BLaER1 treated with 17β-estradiol and CSF1 and Interleukin-3, amounts not matched to agents 10 nM and 100 nM (cell line): ENCODE data around the gene FBN3.

Experiments used
- H3K27ac ChIP-seq, 11 experiments: shearing (Covaris generic); formaldehyde crosslinking; 2 replicates each; pipeline ENCODE4 v1.8.1; 2022
- H3K27me3 ChIP-seq, 11 experiments: shearing (Covaris generic); formaldehyde crosslinking; 2 replicates each; pipeline ENCODE4 v1.8.1; 2022
- H3K36me3 ChIP-seq, 11 experiments: shearing (Covaris generic); formaldehyde crosslinking; 2 replicates each; pipeline ENCODE4 v1.8.1; 2022
- H3K4me1 ChIP-seq, 10 experiments: shearing (Covaris generic); formaldehyde crosslinking; 2 replicates each; pipeline ENCODE4 v1.8.1; 2022
- H3K4me2 ChIP-seq, 11 experiments: shearing (Covaris generic); formaldehyde crosslinking; 2 replicates each; pipeline ENCODE4 v1.8.1; 2022
- H3K4me3 ChIP-seq, 10 experiments: shearing (Covaris generic); formaldehyde crosslinking; 2 replicates each; pipeline ENCODE4 v1.8.1; 2022
- H3K9ac ChIP-seq, 11 experiments: shearing (Covaris generic); formaldehyde crosslinking; 2 replicates each; pipeline ENCODE4 v1.8.1; 2022
- H3K9me3 ChIP-seq, 11 experiments: shearing (Covaris generic); formaldehyde crosslinking; replicated peaks in 1 of 11; 2 replicates each; pipeline ENCODE4 v1.8.1; 2022
- H4K20me1 ChIP-seq, 11 experiments: shearing (Covaris generic); formaldehyde crosslinking; 2 replicates each; pipeline ENCODE4 v1.8.1; 2022
- Cebpa-rat ChIP-seq, 11 experiments: shearing (Covaris generic); IDR thresholded peaks; 2 replicates each; pipeline ENCODE4 v1.8.1; 2022

FBN3 gene

DNA sequence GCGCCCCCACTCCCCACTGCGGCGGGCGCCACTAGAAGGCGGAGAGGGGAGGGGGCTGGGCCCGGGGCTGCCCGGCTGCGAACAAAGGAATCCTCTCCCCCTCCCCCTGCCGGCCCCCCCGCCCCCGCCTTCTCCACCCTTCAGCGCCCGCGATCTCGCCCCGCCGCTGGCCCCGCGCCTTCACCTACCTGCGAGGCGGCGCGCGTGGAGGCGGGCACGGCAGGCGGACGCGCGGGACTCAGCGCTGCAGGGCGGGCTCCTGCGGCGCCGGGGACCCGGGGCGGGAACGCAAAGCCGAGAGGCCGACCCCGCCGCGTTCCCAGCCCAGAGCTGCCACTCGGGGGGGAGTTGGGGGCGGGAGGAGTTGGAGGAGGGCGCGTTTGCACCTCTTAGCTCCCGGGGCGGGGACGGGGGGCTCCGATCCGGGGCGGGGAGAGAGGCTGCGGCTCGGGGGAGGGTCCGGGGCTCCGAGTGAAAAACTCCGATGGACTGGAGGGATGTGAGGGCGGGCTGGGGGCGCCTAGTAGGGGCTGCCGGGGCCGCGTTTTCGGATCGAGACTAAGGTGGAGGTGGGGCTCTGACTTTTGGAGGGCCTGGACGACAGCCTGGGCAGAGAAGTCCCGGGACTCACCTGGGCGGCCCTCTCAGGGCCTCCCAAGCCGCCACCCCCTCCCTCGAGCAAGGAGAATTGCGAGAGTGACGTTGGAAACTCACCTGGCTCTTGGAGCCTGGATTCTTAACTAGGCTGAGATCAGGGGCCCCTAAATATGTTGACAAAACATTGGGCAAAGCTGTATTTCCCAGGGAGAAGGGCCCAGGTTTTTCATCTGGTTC, at the start of gene FBN3:
TSS of gene FBN3 (minus strand) at position 332 of the 834 bp plus-strand sequence. CDS start 2,112 bp downstream, outside the sequence.
- H3K27me3 ChIP-seq = peaks cover 60 to 82% (median 76%) of the 10 kb centered on the region in 11 experiments
- no peaks in the 10 kb centered on the region for H3K36me3 ChIP-seq
- H3K4me2 ChIP-seq = peak within 1 kb of the TSS; percentile 60 to 78 (median 71)
- peak within 1 kb of the TSS in 8 of 10 experiments; percentile 32 to 61 (median 47); a peak in 14 of 20 replicates for H3K4me3 ChIP-seq
- H4K20me1 ChIP-seq = peaks cover 0 to 34% (median 5%) of the 10 kb centered on the region in 11 experiments; a peak in 9 of 22 replicates
- TF ChIP-seq Cebpa-rat (IDR thresholded peaks at IDR 0.05) = no peak
- H3K4me1 ChIP-seq = peaks cover 3 to 13% (median 7%) of the 10 kb centered on the region in 10 experiments
- H3K27ac ChIP-seq = no peak within 1 kb of the TSS
- H3K9ac ChIP-seq = peak within 1 kb of the TSS in 2 of 11 experiments; percentile 35 to 44; a peak in 1 of 22 replicates
- H3K9me3 ChIP-seq = no peaks in the 10 kb centered on the region

DNA sequence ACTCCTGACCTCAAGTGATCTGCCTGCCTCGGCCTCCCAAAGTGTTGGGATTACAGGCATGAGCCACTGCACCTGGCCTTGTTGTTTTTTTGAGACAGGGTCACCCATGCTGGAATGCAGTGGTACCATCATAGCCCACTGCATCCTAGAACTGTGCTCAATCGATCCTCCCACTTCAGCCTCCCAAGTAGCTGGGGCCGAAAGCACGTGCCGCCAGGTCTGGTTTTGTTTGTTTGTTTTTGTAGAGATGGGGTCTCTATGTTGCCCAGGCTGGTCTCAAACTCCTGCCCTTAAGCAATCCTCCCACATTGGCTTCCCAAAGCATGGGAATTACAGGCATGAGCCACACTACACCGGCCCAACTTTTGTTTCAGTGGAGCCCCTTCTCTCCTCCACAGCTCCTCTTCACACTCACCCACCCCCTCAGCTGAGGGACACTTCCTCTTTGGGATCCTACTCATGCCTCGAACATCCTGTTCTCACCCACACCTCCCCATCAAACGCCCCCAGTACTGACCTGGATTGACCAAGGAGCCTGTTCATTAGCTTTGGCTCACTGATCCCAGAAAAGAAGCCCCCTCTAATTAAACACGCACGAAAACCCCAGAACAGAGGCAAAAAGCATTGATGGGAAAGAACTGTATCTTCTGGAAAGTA, 47.0 kb upstream of the FBN3 start:
- H3K4me1 ChIP-seq = peaks cover 47 to 65% (median 60%) of the 10 kb centered on the region in 10 experiments
- no peaks in the 10 kb centered on the region for H3K36me3 ChIP-seq
- peak overlapping the region; percentile 76 to 94 (median 90) for H3K4me2 ChIP-seq
- TF ChIP-seq Cebpa-rat (IDR thresholded peaks at IDR 0.05) = no peak
- H3K4me3 ChIP-seq = 0 out of 20 replicates have a peak overlapping the region, but pooled peaks of 1 of the 10 experiments have one; percentile 25
- H4K20me1 ChIP-seq = no peaks in the 10 kb centered on the region
- no peaks in the 10 kb centered on the region for H3K9me3 ChIP-seq
- H3K27me3 ChIP-seq = no peaks in the 10 kb centered on the region
- peak overlapping the region in 10 of 11 experiments; percentile 10 to 89 (median 87); a peak in 19 of 22 replicates for H3K27ac ChIP-seq
- H3K9ac ChIP-seq = peak overlapping the region in 8 of 11 experiments; percentile 2 to 52 (median 23); a peak in 8 of 22 replicates

DNA sequence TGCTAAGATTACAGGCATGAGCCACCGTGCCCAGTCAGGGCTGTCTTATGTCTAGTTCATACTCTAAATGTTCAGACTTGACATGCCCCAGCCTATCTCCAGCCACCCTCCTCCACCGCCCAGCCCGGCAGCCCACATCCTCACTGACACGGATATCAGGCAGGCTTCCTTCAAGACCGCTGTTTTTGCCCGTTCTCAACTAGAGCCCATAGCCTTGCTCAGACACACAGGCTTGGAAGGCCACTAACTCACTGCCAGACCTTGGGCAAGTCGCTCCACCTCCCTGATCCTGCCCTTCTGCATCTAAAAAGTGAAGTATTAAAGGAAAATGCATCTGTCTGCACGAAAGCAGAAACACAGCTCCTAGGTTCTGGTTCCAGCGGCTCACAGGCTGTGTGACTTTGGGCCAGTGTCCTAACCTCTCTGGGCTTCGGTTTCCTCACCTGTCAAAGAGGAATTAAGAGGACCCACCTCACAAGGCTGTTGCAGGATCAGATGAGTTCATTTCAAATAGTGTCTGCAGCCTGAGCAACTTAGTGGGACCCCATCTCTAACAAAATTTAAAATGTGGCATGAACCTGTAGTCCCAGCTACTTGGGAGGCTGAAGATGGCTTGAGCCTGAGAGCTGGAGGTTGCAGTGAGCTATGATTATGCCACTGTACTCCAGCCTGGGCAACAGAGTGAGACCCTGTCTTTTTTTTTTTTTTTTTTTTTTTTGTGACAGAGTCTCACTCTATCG, 45.3 kb upstream of the FBN3 start:
- H3K36me3 ChIP-seq = no peaks in the 10 kb centered on the region
- H3K4me1 ChIP-seq = peaks cover 47 to 65% (median 60%) of the 10 kb centered on the region in 10 experiments
- no peaks in the 10 kb centered on the region for H3K9me3 ChIP-seq
- H4K20me1 ChIP-seq = no peaks in the 10 kb centered on the region
- H3K27me3 ChIP-seq = no peaks in the 10 kb centered on the region
- H3K4me2 ChIP-seq = peak overlapping the region; percentile 76 to 94 (median 90)
- H3K27ac ChIP-seq = peak overlapping the region; percentile 57 to 89 (median 87); a peak in 21 of 22 replicates
- H3K4me3 ChIP-seq = peak overlapping the region; percentile 26 to 53 (median 45); a peak in 17 of 20 replicates
- no peak for TF ChIP-seq Cebpa-rat (IDR thresholded peaks at IDR 0.05)
- peak overlapping the region; percentile 57 to 79 (median 77) for H3K9ac ChIP-seq

DNA sequence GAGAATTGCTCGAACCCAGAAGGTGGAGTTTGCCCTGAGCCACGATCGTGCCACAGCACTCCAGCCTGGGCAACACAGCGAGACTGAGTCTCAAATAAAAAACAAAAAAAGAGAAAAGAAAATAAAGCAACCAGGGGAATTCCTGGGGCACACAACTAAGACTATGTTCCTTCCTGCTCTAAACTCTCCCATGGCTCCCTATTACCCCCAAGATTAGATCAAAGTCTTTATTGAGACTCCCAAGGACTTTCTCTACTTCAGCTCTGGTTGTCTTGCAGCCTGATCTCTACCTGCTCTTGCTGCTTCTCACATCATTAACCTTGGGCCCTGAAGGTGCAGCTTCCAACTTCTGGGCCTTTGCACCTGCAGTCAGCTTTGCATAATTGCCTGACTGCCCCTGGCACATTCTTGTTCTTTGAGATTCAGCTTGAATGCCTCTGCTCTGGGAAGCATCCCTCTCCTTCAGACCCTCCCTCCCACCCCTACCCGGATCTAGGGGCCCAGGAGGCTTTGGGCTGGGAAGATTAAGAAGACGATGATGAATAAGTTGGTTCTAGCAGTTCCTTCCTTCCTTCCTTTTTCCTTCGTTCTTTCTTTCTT, 42.9 kb upstream of the FBN3 start:
- TF ChIP-seq Cebpa-rat (IDR thresholded peaks at IDR 0.05) = no peak
- Histone ChIP-seq H4K20me1 (no peaks in the 10 kb centered on the region), H3K27ac (peak overlapping the region in 5 of 11 experiments; percentile 87 to 89 (median 87); a peak in 6 of 22 replicates), H3K4me2 (peak overlapping the region in 10 of 11 experiments; percentile 76 to 94 (median 90); a peak in 15 of 22 replicates), H3K4me3 (no peak overlapping the region), H3K36me3 (no peaks in the 10 kb centered on the region), H3K9ac (0 out of 22 replicates have a peak overlapping the region, but pooled peaks of 1 of the 11 experiments have one; percentile 35), H3K4me1 (peaks cover 45 to 61% (median 56%) of the 10 kb centered on the region in 10 experiments), H3K27me3 (no peaks in the 10 kb centered on the region), H3K9me3 (peaks cover 0 to 7% (median 3%) of the 10 kb centered on the region in 11 experiments; a peak in 5 of 22 replicates)

DNA sequence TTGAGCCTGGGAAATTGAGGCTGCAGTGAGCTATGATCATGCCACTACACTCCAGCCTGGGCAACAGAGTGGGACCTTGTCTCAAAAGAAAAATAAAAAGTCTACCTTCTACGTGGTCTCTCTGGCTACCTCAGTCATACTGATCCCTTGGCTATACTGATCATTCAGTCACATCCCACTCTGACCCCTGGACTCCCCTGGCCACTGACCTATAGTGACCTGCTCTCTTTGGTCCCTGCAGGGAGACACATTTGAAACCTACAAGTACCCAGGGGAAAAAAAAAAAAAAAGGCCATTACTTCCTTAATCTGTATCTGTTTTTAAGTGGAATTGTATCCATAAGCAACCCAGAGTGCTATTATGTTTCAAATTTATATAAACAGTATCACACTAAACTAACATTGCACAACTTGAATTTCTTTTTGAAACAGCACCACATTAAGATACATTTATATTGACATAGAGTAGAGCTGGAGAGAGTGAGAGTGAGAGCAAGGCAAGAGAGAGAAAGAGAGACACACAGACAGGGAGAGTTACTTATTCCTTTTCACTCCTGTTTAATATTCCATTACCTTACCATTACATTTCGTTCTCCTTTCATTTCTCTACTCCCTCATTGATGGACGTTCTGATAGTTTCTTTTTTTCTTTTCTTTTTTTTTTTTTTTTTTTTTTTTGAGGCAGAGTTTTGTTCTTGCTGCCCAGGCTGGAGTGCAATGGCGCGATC, 36.1 kb upstream of the FBN3 start:
- H3K9me3 ChIP-seq = peaks cover 0 to 7% (median 3%) of the 10 kb centered on the region in 11 experiments; a peak in 5 of 22 replicates
- H4K20me1 ChIP-seq = no peaks in the 10 kb centered on the region
- no peak overlapping the region for H3K9ac ChIP-seq
- H3K36me3 ChIP-seq = no peaks in the 10 kb centered on the region
- TF ChIP-seq Cebpa-rat (IDR thresholded peaks at IDR 0.05) = no peak
- H3K4me3 ChIP-seq = no peak overlapping the region
- no peaks in the 10 kb centered on the region for H3K27me3 ChIP-seq
- no peak overlapping the region for H3K4me2 ChIP-seq
- H3K4me1 ChIP-seq = peaks cover 8 to 48% (median 39%) of the 10 kb centered on the region in 10 experiments; a peak in 19 of 20 replicates
- H3K27ac ChIP-seq = no peak overlapping the region

DNA sequence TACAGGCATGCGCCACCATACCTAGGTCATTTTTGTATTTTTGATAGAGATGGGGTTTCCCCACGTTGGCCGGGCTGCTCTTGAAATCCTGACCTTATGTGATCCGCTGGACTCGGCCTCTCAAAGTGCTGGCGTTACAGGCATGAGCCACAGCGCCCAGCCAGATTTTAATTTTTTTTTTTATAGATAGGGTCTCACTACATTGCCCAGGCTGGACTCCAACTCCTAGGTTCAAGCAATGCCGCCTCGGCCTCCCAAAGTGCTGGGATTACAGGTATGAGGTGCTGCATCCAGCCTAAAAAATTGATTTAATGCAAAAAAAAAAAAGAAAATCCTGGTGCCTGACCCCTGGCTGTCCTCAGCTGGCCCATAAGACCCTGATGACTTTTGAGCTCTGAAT, 34.9 kb upstream of the FBN3 start:
- Histone ChIP-seq H3K36me3 (no peaks in the 10 kb centered on the region), H4K20me1 (no peaks in the 10 kb centered on the region), H3K4me1 (peaks cover 10 to 56% (median 41%) of the 10 kb centered on the region in 10 experiments; a peak in 19 of 20 replicates), H3K27ac (no peak overlapping the region), H3K27me3 (no peaks in the 10 kb centered on the region), H3K4me3 (no peak overlapping the region), H3K9me3 (peaks cover 0 to 7% (median 3%) of the 10 kb centered on the region in 11 experiments; a peak in 5 of 22 replicates), H3K9ac (no peak overlapping the region), H3K4me2 (peak overlapping the region in 2 of 11 experiments; percentile 18 to 43; a peak in 1 of 22 replicates)
- TF ChIP-seq Cebpa-rat (IDR thresholded peaks at IDR 0.05) = no peak

DNA sequence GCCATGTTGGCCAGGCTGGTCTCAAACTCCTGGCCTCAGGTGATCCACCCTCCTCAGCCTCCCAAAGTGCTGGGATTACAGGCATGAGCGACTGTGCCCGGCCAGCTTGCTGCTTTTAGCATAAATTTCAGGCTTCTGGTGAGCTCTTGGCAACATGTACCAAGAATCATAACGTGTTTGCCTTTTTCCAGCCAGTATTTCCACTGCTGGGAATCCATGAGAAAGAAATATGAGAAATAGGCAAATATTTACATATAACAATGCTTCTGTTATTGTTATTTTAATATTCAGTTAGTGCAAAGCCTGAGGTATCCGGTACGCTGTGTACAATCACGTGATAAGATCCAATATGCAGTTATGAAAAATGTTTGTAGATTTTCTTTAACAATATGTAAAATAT, 30.6 kb upstream of the FBN3 start:
- TF ChIP-seq Cebpa-rat (IDR thresholded peaks at IDR 0.05) = no peak
- Histone ChIP-seq H3K4me1 (peaks cover 6 to 41% (median 25%) of the 10 kb centered on the region in 10 experiments; a peak in 18 of 20 replicates), H3K9ac (no peak overlapping the region), H3K9me3 (no peaks in the 10 kb centered on the region), H3K27me3 (no peaks in the 10 kb centered on the region), H4K20me1 (no peaks in the 10 kb centered on the region), H3K27ac (no peak overlapping the region), H3K36me3 (no peaks in the 10 kb centered on the region), H3K4me3 (no peak overlapping the region), H3K4me2 (no peak overlapping the region)
